Caco-2 (cell line): ENCODE data around the gene XPNPEP1. TPM values are rescaled to one million over a fixed set of nuclear protein-coding genes. Genes with fewer than 3 reads are reported as not detected.

ENCODE experiments used
- BruUV-seq: library from RNA; stranded (reverse); fragments of 400-500 nt; replicated peaks from 2 replicates; lab custom pipeline; 2021; lab: Mats Ljungman, UMichigan
- CTCF ChIA-PET: fragments of 300-600 bp; sonication (Branson Sonifier 250); formaldehyde crosslinking; loops from one replicate; lab custom pipeline; 2022; ENCODE audit warnings: antibody characterized with exemption; lab: Charles Lee
- POLR2A ChIA-PET: fragments of 300-600 bp; sonication (Branson Sonifier 250); formaldehyde crosslinking; loops from one replicate; lab custom pipeline; 2022; ENCODE audit warnings: antibody characterized with exemption; lab: Charles Lee
- DNase-seq, 2 experiments: peaks; one replicate each; pipeline versions ENCODE4 v3.0.0 to v3.0.0-alpha.2; 2020 to 2022
- H3K27me3 ChIP-seq: replicated peaks from 2 replicates; pipeline ENCODE4 v1.6.0; 2011; ENCODE audit warnings: low read length; ENCODE audit not compliant: control insufficient read depth, insufficient read depth
- H3K36me3 ChIP-seq: 2 replicates; pipeline ENCODE4 v1.5.1; 2011; ENCODE audit warnings: low read length; ENCODE audit not compliant: control insufficient read depth, insufficient read depth
- H3K4me1 ChIP-seq: fragments of 250-450 bp; sonication (Bioruptor Pico); 2 replicates; pipeline ENCODE4 v1.5.1; 2020; ENCODE audit warnings: mild to moderate bottlenecking
- H3K4me3 ChIP-seq: 2 replicates; pipeline ENCODE4 v1.5.1; 2011; ENCODE audit warnings: low read depth, mild to moderate bottlenecking, control low read depth, low read length
- H3K9me3 ChIP-seq: fragments of 250-450 bp; sonication (Bioruptor Pico); 2 replicates; pipeline ENCODE4 v1.5.1; 2020; ENCODE audit warnings: mild to moderate bottlenecking, moderate library complexity
- H3K27ac Mint-ChIP-seq: one replicate; pipeline ENCODE4 v1.8.0; 2022; ENCODE audit warnings: mixed read lengths; ENCODE audit not compliant: unreplicated experiment
- H3K27me3 Mint-ChIP-seq: one replicate; pipeline ENCODE4 v1.8.0; 2022; ENCODE audit warnings: mixed read lengths; ENCODE audit not compliant: insufficient read depth, unreplicated experiment
- H3K36me3 Mint-ChIP-seq: one replicate; pipeline ENCODE4 v1.8.0; 2022; ENCODE audit warnings: mild to moderate bottlenecking, mixed read lengths; ENCODE audit not compliant: insufficient read depth, unreplicated experiment
- H3K4me1 Mint-ChIP-seq: one replicate; pipeline ENCODE4 v1.8.0; 2022; ENCODE audit warnings: low read depth, mixed read lengths; ENCODE audit not compliant: unreplicated experiment
- H3K4me3 Mint-ChIP-seq: one replicate; pipeline ENCODE4 v1.8.0; 2022; ENCODE audit warnings: mild to moderate bottlenecking, moderate library complexity, mixed read lengths; ENCODE audit not compliant: unreplicated experiment
- H3K9me3 Mint-ChIP-seq: one replicate; pipeline ENCODE4 v1.8.0; 2022; ENCODE audit warnings: mixed read lengths; ENCODE audit not compliant: unreplicated experiment
- CTCF ChIP-seq, 2 experiments: fragments of 200-600 bp in 1 of 2; IDR thresholded peaks; 1 replicate in 1 of 2; 2 replicates in 1 of 2; pipeline versions ENCODE4 v1.5.1 to v1.8.0; 2011 to 2022; ENCODE audit warnings: antibody characterized with exemption in 1 of 2, control low read depth in 1 of 2, inconsistent platforms in 1 of 2, low read depth in 1 of 2, low read length in 1 of 2, mild to moderate bottlenecking in 1 of 2, moderate library complexity in 1 of 2; ENCODE audit not compliant: insufficient read depth in 1 of 2, severe bottlenecking in 1 of 2, unreplicated experiment in 1 of 2
- intact Hi-C: fragments of 100-400 bp; cut with micrococcal nuclease; formaldehyde crosslinking; loops from one replicate; pipeline ENCODE4 v1.10.0; 2022; ENCODE audit not compliant: unreplicated experiment
- total RNA-seq: library from RNA; stranded (reverse); gene quantifications from 2 replicates; pipeline ENCODE4 v1.2.3, GENCODE V29; 2022

XPNPEP1 gene
- total RNA-seq, 1 experiment from 2014 or later = 92.4 TPM

GRCh38 chr10:109886781-109887140 is 36.5 kb downstream of the XPNPEP1 start:
- no peak overlapping the region for H3K4me3 Mint-ChIP-seq
- no peaks in the 10 kb centered on the region for H3K9me3 ChIP-seq
- peaks cover 65% of the 10 kb centered on the region for H3K36me3 Mint-ChIP-seq
- no peaks in the 10 kb centered on the region for H3K9me3 Mint-ChIP-seq
- BruUV-seq = no TSS peak
- H3K4me3 ChIP-seq = no peak overlapping the region
- no peak overlapping the region for H3K27ac Mint-ChIP-seq
- CTCF ChIA-PET = no interaction called here
- intact Hi-C loops = no loop called here
- no peak for DNase-seq
- peaks cover 6% of the 10 kb centered on the region for H3K36me3 ChIP-seq
- H3K4me1 Mint-ChIP-seq = peaks cover 8% of the 10 kb centered on the region
- POLR2A ChIA-PET = no interaction called here
- peaks cover 4% of the 10 kb centered on the region; the same call in 1 of the 2 replicates for H3K4me1 ChIP-seq
- no peak for TF ChIP-seq CTCF (IDR thresholded peaks at IDR 0.05; ENCODE audit: insufficient read depth in 1 of 2, low read depth in 1 of 2, low read length in 1 of 2, severe bottlenecking in 1 of 2, unreplicated experiment in 1 of 2)
- H3K27me3 Mint-ChIP-seq = no peaks in the 10 kb centered on the region
- no peaks in the 10 kb centered on the region for H3K27me3 ChIP-seq

DNA sequence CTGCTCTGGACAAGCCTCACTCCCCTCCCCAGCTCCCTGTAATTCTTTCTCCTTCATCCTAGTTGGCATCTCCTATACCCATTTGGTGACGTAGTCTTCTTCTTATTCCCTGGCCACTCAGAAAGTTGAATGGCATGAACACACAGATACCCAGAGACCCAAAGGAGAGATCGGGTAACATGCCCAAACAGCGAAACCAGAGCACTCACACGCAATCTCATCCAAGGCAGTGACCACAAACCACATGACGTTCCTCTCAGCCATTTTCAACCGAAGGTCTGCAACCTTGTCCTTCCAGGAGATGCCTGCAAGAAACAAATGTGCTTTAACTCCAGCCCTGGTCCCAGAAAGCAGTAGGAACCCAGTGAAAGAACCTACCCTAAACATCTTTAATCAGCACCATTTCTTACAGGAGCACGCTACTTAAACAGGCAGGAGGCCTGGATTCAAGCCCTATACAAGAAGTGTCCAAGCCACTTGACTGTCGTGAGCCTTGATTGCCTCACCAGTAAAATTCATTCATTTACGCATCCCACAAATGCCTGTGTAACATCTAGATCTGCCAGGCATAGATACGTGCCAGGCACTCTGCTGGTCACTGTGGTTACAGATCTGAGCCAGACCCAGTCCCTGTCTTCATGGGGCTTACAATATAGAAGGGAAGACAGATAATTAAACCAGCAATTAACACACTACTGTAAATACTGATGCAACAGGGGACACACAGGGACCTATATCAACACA is 37.1 kb downstream of the XPNPEP1 start:
- peaks cover 4% of the 10 kb centered on the region; the same call in 1 of the 2 replicates for H3K4me1 ChIP-seq
- H3K36me3 ChIP-seq = peaks cover 5% of the 10 kb centered on the region
- H3K9me3 Mint-ChIP-seq = no peaks in the 10 kb centered on the region
- H3K4me3 ChIP-seq = no peak overlapping the region
- peaks cover 8% of the 10 kb centered on the region for H3K4me1 Mint-ChIP-seq
- no peaks in the 10 kb centered on the region for H3K27me3 ChIP-seq
- CTCF ChIA-PET = no interaction called here
- no peak overlapping the region for H3K4me3 Mint-ChIP-seq
- H3K36me3 Mint-ChIP-seq = peaks cover 60% of the 10 kb centered on the region
- DNase-seq = no peak
- POLR2A ChIA-PET = no interaction called here
- no peak overlapping the region for H3K27ac Mint-ChIP-seq
- no peaks in the 10 kb centered on the region for H3K27me3 Mint-ChIP-seq
- no TSS peak for BruUV-seq
- no peak for TF ChIP-seq CTCF (IDR thresholded peaks at IDR 0.05; ENCODE audit: insufficient read depth in 1 of 2, low read depth in 1 of 2, low read length in 1 of 2, severe bottlenecking in 1 of 2, unreplicated experiment in 1 of 2)
- intact Hi-C loops = no loop called here
- no peaks in the 10 kb centered on the region for H3K9me3 ChIP-seq

- no peak overlapping the region for H3K4me3 Mint-ChIP-seq
Measured at GRCh38 chr10:109883859-109884771, 39.2 kb downstream of the XPNPEP1 start.

More at GRCh38 chr10:109883859-109884771, 39.2 kb downstream of the XPNPEP1 start:
- Mint-ChIP-seq H3K27ac (peak overlapping the region; percentile 83), H3K4me1 (peaks cover 8% of the 10 kb centered on the region), H3K9me3 (no peaks in the 10 kb centered on the region), H3K27me3 (no peaks in the 10 kb centered on the region), H3K36me3 (peaks cover 64% of the 10 kb centered on the region)
- ChIA-PET POLR2A (interaction anchor here (0.6 kb wide), 1 partner anchor 186 kb away, joined by 4 read pairs; no protein-coding TSS in a partner anchor), CTCF (interaction anchor here (0.6 to 1.4 kb wide), 52 partner anchors 9 to 421 kb away, joined by 3 to 24 read pairs (median 4); partner anchors contain the start of genes ADD3 and SMNDC1)
- Histone ChIP-seq H3K4me3 (no peak overlapping the region), H3K9me3 (no peaks in the 10 kb centered on the region), H3K36me3 (peaks cover 3% of the 10 kb centered on the region), H3K27me3 (no peaks in the 10 kb centered on the region), H3K4me1 (peaks cover 11% of the 10 kb centered on the region; the same call in 1 of the 2 replicates)
- BruUV-seq = no TSS peak
- DNase-seq = peak; percentile 82 to 87
- TF ChIP-seq CTCF (IDR thresholded peaks at IDR 0.05; ENCODE audit: insufficient read depth in 1 of 2, low read depth in 1 of 2, low read length in 1 of 2, severe bottlenecking in 1 of 2, unreplicated experiment in 1 of 2) = peak; percentile 94 to 96
- intact Hi-C loops = loop anchor here (1.0 to 2.0 kb wide), 10 partner anchors 31 to 395 kb away; partner anchors contain the start of gene XPNPEP1
